HG03442 (cell line): ENCODE measurements around the gene TIMP2.

Experiments used
- ATAC-seq: cut with Tn5 transposase; IDR thresholded peaks from one replicate; pipeline ENCODE4 v1.9.1; 2021; ENCODE audit warnings: mild to moderate bottlenecking, moderate library complexity; ENCODE audit not compliant: unreplicated experiment

Gene TIMP2

GRCh38 chr17:78840780-78841611, 84.2 kb downstream of the TIMP2 start, which contains the start of gene USP36:
TSS of gene USP36 (minus strand) at chr17:78840814. CDS start at chr17:78836363, 4,451 bp downstream.
- ATAC-seq = peak; percentile 82

GRCh38 chr17:78840530-78840779, 84.7 kb downstream of the TIMP2 start:
- ATAC-seq = no peak

GRCh38 chr17:78839762-78840529, 85.2 kb downstream of the TIMP2 start:
- ATAC-seq = peak; percentile 16

DNA sequence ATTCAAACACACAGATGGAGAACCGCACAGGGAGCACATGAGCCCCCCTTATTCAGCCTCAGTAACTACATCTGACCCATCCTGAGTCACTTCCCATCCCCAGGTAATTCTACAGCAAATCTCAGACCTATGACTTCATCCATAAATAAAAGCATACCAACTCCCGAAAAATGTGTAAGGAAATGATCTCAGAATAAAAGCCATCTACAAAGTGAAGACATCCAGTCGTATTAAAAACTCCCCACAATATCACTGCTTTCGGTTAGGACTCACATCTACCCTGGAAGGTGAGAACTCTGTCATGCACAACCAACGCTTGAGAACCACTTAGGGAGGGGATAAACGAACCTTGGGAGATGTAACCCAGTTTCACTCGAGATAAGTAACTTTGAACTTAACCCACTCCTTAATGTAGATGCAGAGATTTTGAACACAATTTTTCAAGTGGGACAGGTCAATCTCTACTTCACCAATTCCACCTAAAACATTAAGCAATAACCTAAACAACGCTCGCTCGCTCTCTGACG, 85.9 kb downstream of the TIMP2 start:
- ATAC-seq = no peak

- no peak for ATAC-seq
Observed at GRCh38 chr17:78838574-78839005, 86.6 kb downstream of the TIMP2 start.

DNA sequence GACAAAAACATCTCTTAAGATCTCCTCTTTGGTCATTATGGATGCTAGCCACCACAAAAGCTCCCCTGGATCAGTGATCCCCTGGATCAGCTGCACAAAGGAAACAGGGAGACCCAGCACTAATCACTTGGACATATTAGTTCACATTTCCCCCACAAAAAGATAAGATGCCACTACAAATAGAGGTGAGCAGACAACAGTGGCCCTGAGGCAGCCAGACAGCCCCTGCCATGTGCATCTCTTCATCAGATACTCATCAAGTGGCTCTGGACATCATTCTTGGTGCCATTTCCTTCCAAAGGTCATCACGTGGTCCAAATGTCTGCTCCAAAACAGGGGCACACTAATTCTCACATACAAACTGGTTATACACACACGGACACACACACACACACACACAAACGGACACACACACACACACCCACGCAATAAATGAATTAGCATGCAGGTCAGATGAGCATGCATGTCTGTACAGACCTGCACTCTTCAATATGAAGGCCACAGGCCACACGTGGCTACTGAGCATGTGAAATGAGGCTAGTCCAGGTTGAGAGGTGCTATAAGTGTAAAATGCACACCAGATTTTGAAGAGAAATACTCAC, 88.7 kb downstream of the TIMP2 start:
- no peak for ATAC-seq

DNA sequence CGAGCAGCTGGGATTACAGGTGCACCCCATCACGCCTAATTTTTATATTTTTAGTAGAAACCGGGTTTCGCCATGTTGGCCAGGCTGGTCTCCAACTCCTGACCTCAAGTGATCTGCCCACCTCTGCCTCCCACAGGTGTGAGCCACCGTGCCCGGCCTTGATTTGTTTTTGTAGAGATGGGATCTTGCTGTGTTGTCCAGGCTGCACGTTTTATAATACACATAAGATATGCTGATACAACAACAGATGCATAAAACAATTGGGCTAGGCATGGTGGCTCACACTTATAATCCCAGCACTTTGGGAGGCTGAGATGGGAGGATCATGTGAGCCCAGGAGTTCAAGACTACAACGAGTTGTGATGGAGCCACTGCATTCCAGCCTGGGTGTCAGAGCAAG, 90.6 kb downstream of the TIMP2 start:
- no peak for ATAC-seq

DNA sequence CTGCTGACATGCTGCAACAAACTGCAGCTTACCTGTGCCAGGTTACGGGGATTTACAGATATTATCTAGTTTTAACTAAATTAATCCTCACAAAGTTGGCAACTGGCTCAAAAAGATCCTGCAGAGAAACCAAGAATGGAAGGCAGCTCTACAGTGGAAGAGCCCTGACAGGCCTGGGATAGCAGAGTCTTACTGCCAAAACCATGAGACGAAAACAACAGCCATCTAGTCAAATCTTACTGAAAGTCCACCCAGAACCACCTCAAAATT, 92.7 kb downstream of the TIMP2 start:
- no peak for ATAC-seq

DNA sequence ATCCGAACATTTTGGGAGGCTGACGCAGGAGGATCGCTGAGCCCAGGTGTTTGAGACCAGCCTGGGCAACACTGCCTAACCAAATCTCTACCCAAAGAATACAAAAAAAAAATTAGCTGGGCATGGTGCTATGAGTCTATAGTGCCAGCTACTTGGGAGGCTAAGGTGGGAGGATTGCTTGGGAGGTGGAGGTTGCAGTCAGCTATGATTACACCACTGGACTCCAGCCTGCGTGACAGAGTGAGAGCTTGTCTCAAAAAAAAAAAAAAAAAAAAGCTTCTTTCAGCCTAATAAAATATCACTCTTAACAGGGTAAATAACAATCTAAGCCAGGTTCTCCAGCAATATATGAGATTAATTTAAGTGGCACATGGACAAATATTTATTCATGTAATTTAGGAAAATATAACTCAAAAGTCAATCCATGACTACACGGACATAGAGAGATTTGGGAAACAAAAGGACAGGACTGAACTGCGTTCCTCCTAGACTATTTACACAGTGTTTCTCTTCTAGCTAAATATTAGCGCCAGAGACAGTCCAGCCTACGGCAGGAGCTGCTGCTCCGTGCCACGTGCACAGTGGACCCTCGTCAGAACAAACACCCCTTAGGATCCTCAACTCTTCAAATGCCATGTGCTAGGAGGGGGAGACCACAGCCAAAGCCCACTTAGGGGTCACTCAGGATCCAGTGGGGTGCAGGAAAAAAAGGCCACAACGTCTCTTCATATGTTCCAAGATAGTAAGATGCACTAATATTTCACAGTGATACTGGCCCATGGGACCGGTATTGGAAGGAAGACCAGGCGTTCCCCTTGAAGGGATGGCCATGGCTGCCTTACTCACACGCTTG, 93.3 kb downstream of the TIMP2 start:
- ATAC-seq = no peak

DNA sequence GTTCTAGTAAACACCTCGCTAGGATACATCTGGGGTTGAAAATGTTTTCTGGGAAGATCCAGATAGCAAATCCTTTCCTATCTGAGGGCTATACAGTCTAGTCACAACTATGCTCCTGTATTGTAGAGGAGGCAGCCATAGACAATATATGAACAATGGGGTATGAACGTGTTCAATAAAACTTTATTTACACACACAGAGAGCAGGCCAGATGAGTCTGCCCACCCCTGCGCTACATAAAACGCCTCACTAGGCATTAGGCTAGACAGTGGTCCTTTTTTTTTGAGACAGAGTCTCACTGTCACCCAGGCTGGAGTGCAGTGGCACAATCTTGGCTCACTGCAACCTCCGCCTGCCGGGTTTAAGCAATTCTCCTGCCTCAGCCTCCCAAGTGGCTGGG, 95.7 kb downstream of the TIMP2 start:
- ATAC-seq = no peak

DNA sequence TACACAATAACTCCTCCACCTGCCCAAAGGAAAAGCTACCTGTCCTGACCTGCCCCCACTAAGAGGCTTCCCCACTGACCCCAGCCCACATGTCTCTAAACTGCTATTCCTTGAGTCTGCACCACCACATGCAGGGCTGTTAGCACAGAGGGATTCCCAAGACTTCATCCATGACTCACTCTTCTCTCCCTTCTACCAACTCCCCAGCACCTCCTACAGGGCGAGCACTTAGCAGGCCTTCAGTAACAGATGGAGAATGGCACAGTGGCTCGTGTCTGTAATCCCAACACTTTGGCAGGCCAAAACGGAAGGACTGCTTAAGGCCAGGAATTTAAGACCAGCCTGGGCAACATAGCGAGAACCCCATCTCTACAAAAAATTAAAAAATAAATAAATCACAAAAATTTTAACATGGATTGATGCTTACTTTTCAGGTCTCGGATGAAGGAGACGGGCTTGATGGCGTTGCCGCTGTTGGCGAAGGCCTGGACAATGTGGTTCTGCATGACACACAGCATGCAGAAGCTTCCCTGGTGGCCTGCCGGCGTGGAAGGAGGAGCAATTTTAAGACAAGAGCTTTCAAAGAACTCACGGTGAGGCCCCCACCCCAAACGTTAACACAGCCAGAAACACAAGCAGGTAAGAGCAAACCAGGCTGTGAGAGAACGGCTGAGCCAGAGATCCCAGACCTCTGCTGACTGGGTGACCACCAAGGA, 96.6 kb downstream of the TIMP2 start:
- ATAC-seq = no peak

DNA sequence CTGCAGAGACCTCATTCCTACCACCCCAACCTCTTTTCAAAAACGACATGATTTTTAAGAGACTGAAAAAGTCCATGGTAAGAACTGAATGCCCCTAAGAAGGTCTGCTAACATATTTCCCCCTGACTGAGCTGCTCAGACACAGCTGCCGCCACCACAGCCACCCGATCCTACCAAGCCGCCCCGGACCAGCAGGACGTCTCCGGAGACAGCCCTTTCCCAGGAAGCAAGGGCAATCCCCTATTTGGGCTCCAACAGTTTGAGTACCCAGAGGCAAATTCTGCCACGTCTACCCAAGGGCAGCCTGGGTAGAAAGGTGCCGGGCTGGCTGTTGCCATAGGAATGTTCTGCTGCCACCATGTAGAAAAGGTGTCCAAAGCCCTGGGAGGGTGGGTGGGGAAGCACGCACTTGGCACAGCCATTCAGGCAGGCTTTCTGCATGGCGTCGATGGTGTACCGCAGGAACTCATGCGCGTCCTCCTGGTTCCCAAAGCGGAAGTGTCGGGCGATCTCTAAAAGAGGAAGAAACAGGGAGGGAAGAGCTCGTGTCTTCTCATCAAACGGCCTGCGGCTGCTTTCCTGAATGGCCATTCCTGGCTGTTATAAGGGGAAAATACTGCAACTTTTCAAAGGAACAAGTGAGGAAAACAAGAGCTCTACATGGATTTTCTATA, 98.2 kb downstream of the TIMP2 start:
- no peak for ATAC-seq

DNA sequence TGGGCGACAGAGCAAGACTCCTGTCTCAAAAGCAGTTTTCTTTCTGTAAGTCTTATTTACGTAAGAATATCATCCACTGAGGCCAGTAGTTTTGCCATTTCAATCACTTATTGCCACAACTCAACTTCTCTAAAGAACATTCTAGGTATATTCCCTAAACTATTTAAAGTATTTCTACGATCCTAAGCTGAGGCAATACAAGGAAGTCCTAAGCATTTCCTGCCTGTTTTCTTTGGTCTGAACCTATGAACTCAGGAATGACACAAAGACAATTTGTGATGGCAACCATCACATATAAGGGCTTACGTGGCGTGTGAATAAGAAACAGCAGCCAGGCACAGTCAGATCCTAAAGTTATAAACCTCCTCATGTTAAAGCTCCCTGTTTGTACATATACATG, 98.8 kb downstream of the TIMP2 start:
- ATAC-seq = no peak

DNA sequence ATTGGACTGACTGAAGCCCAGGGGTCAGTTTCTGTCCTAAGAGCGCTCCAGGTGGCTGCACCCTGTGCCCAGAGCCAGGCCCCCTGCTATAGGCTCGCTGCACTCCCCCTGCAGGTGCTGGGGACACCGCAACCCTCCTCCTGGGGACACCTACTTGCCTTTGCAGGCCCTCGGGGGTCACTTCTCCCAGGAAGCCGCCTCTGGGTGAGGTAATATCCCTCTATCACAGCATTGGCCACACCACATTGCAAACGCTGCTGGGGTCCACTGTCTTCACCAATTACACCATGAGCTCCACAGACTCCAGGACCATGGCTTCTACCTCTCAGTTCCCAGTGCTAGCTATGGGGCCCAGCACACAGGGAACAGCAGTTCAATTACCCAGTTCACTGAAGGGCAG, 99.5 kb downstream of the TIMP2 start:
- no peak for ATAC-seq

GRCh38 chr17:78824240-78824639, 100.9 kb downstream of the TIMP2 start:
- ATAC-seq = no peak

DNA sequence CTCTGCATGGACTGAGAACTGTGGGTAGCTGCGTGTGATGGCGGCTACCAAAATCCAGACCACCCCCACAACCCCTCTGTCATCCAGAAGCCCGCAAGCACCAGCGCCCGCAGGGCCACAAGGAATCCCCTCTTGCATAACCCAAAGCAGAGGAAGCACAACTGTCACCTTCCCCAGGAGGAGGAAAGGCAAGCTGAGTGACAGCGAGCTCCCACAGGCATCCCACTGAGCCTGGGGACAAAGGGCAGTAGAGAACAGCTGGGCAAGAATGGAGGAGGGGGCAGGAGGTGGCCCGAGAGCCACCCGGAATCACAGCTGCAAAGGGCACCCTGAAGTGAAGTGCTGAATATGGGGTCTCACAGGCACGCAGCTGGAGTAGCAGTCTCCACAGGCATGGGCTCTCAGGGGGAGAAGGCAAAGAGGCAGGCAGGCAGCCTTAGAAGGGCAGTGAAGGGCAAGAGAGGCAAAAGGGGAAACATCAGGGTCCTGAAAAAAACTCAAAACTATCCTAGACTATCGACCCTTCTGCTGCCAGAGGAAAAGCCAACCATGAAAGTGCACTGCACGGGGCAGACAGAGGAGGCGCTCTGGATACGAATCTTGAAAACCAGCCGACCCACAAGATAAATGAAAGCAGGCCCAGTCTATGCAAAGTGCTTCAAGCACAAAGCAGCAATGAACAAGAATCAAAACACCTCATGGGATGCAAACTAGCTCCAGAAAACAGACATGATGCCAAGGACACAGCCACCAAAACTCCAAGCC, 101.7 kb downstream of the TIMP2 start:
- ATAC-seq = no peak

DNA sequence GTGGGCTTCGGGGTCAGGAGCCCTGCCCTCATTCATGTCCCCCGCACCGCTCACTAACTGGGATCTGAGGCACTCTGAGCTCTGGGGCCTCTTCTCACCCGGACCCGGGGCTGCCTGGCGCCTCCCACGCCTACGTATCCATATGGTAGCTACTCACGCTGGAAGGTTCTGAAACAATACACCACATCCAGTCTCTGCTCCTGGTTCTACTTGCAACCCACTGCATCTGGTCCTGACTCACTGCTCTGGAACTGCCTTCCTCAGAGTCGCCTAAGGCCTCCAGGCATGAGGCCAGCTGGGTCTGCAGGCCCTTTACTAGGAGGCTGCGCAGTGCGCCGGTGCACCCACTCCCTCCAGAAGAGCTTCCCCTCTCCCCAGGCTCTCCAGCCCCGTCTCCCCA, 102.6 kb downstream of the TIMP2 start:
- no peak for ATAC-seq

DNA sequence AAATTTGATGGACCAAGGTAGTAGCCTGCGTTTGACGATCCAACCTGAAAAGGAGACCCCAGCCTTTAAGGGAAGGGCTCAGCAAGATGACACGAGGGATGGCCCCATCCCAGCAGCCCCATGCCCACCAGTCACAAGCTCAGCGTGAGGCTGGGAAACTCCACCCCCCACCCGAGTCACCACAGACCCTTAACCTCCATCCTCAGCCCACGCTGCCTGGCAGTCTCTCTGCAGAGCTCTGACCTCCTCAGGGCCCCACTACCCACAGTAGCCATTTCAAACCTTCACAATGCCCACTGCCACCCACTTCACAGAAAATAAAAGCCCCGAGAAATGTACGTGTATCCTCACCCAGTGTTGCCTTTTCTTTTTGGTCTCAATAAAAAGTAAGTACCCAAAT, 103.2 kb downstream of the TIMP2 start:
- no peak for ATAC-seq

GRCh38 chr17:78820841-78821240, 104.3 kb downstream of the TIMP2 start:
- ATAC-seq = no peak
